Tongue (tissue), 2 donors: ENCODE data around the gene CUL4A. TPM values are rescaled to one million over a fixed set of nuclear protein-coding genes. Genes with fewer than 3 reads are reported as not detected.
"Not testable (repeated sequence)": the region's sequence is repeated elsewhere in the genome, so short reads cannot be mapped to it uniquely, and the experiment has no call there.

Source experiments
- DNase-seq: peaks from one replicate; pipeline ENCODE4 v3.0.0-alpha.2; 2015
- total RNA-seq: library from RNA; depleted of rRNA; stranded (reverse); fragments of >200 nt; gene quantifications from one replicate; pipeline ENCODE4 v1.2.3, GENCODE V29; 2014

The CUL4A gene
- total RNA-seq: 198 TPM

- DNase-seq: peak; percentile 89
These were observed at the start of gene CUL4A for GRCh38 chr13:113209336-113209758. TSS of gene CUL4A (plus strand) at chr13:113209613. CDS start at chr13:113209628, 15 bp downstream.

GRCh38 chr13:113159701-113160100 lies 49.7 kb upstream of the CUL4A start:
- no peak for DNase-seq

- no peak for DNase-seq
These were observed 48.4 kb upstream of the CUL4A start for GRCh38 chr13:113160983-113161382.

- no peak for DNase-seq
These were observed 48.0 kb upstream of the CUL4A start for GRCh38 chr13:113161433-113161832.

- DNase-seq: not testable (repeated sequence)
These were observed 47.4 kb upstream of the CUL4A start for GRCh38 chr13:113161975-113162374.

- peak; percentile 66 for DNase-seq
These were observed 46.4 kb upstream of the CUL4A start for GRCh38 chr13:113162783-113163685.

GRCh38 chr13:113164492-113164891 lies 44.9 kb upstream of the CUL4A start:
- DNase-seq: no peak

- DNase-seq: no peak
These were observed 43.1 kb upstream of the CUL4A start for GRCh38 chr13:113166266-113166665.

GRCh38 chr13:113166681-113167080 lies 42.7 kb upstream of the CUL4A start:
- DNase-seq: no peak

GRCh38 chr13:113167155-113167554 lies 42.3 kb upstream of the CUL4A start:
- no peak for DNase-seq

- DNase-seq: no peak
These were observed 41.8 kb upstream of the CUL4A start for GRCh38 chr13:113167575-113167974.

- DNase-seq: no peak
These were observed 41.2 kb upstream of the CUL4A start for GRCh38 chr13:113168211-113168610.

- DNase-seq: no peak
These were observed 39.8 kb upstream of the CUL4A start for GRCh38 chr13:113169277-113170272.

GRCh38 chr13:113170511-113170910 lies 38.9 kb upstream of the CUL4A start:
- no peak for DNase-seq

GRCh38 chr13:113171250-113172125 lies 37.9 kb upstream of the CUL4A start:
- no peak for DNase-seq

- no peak for DNase-seq
These were observed 36.9 kb upstream of the CUL4A start for GRCh38 chr13:113172419-113172926.

- DNase-seq: no peak
These were observed 33.1 kb upstream of the CUL4A start for GRCh38 chr13:113176280-113176679.

GRCh38 chr13:113176822-113177221 lies 32.6 kb upstream of the CUL4A start:
- no peak for DNase-seq

GRCh38 chr13:113178070-113178895 lies 31.1 kb upstream of the CUL4A start:
- no peak for DNase-seq

GRCh38 chr13:113178896-113179167 lies 30.6 kb upstream of the CUL4A start:
- no peak for DNase-seq
